Kidney epithelial cell (primary cell): ENCODE results near the gene ARHGAP1. TPM values are rescaled to one million over a fixed set of nuclear protein-coding genes. Genes with fewer than 3 reads are reported as not detected.

Experiments used
- DNase-seq: peaks from one replicate; pipeline ENCODE4 v3.0.0-alpha.2; 2010; ENCODE audit warnings: low read depth
- H3K27me3 ChIP-seq: 2 replicates; pipeline ENCODE4 v1.6.0; 2011; ENCODE audit warnings: low read length; ENCODE audit not compliant: control insufficient read depth, insufficient read depth
- H3K36me3 ChIP-seq: 2 replicates; pipeline ENCODE4 v1.5.1; 2011; ENCODE audit warnings: low read length; ENCODE audit not compliant: control insufficient read depth, insufficient read depth
- H3K4me3 ChIP-seq: 2 replicates; pipeline ENCODE4 v1.5.1; 2011; ENCODE audit warnings: low read depth, mild to moderate bottlenecking, control low read depth, low read length
- total RNA-seq: library from RNA; depleted of rRNA; stranded (reverse); fragments of >200 nt; gene quantifications from 2 replicates; pipeline ENCODE4 v1.2.3, GENCODE V29; 2015
- TF ChIP-seq, protein P1 (sequence below): IDR thresholded peaks from 2 replicates; pipeline ENCODE4 v1.5.1; 2011; ENCODE audit warnings: mild to moderate bottlenecking, moderate library complexity, low read length, control low read depth, inconsistent platforms; ENCODE audit not compliant: insufficient read depth, poor library complexity, severe bottlenecking

Gene ARHGAP1
- total RNA-seq, 1 donor from 2014 or later = 51.6 TPM

GRCh38 chr11:46741600-46742484, 41.4 kb upstream of the ARHGAP1 start:
- Histone ChIP-seq H3K27me3 (no peaks in the 10 kb centered on the region), H3K4me3 (no peak overlapping the region), H3K36me3 (no peaks in the 10 kb centered on the region)
- TF ChIP-seq, protein P1, sequence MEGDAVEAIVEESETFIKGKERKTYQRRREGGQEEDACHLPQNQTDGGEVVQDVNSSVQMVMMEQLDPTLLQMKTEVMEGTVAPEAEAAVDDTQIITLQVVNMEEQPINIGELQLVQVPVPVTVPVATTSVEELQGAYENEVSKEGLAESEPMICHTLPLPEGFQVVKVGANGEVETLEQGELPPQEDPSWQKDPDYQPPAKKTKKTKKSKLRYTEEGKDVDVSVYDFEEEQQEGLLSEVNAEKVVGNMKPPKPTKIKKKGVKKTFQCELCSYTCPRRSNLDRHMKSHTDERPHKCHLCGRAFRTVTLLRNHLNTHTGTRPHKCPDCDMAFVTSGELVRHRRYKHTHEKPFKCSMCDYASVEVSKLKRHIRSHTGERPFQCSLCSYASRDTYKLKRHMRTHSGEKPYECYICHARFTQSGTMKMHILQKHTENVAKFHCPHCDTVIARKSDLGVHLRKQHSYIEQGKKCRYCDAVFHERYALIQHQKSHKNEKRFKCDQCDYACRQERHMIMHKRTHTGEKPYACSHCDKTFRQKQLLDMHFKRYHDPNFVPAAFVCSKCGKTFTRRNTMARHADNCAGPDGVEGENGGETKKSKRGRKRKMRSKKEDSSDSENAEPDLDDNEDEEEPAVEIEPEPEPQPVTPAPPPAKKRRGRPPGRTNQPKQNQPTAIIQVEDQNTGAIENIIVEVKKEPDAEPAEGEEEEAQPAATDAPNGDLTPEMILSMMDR = no peak
- no peak for DNase-seq

DNA sequence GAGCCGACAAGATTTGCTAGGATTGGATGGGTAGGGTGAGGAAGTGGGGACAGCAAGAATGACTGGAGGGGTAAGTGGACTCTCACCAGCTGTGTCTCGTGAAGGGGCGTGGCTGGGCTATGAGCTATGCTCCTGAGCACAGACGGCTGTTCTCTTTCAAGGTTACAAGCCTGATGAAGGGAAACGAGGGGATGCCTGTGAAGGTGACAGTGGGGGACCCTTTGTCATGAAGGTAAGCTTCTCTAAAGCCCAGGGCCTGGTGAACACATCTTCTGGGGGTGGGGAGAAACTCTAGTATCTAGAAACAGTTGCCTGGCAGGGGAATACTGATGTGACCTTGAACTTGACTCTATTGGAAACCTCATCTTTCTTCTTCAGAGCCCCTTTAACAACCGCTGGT, 38.5 kb upstream of the ARHGAP1 start:
- Histone ChIP-seq H3K4me3 (no peak overlapping the region), H3K36me3 (no peaks in the 10 kb centered on the region), H3K27me3 (no peaks in the 10 kb centered on the region)
- DNase-seq = no peak
- TF ChIP-seq, protein P1 = no peak

- DNase-seq = no peak
- no peak overlapping the region for H3K4me3 ChIP-seq
- H3K27me3 ChIP-seq = no peaks in the 10 kb centered on the region
- no peaks in the 10 kb centered on the region for H3K36me3 ChIP-seq
- TF ChIP-seq, protein P1 = no peak
Observed at GRCh38 chr11:46737699-46738098, 37.3 kb upstream of the ARHGAP1 start.

DNA sequence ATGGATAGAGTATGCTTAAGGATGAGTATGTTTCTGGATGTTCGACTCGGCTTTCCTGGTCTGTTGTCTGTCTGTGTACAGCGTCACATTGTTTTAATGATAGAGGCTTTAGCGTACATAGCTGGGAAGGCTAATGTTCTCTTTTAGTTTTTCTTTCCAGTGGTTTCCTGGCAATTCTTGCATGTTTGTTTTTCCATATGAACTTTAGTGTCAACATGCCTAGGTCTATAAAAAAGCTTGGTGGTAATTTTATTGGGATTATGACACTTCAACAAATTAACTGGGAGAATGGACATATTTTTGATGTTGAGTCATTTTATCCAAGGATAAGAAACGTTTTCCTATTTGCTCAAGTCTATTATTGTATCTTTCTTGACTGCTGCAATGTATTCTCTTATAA, 36.2 kb upstream of the ARHGAP1 start:
- Histone ChIP-seq H3K4me3 (no peak overlapping the region), H3K36me3 (no peaks in the 10 kb centered on the region), H3K27me3 (no peaks in the 10 kb centered on the region)
- DNase-seq = no peak
- TF ChIP-seq, protein P1 = no peak

DNA sequence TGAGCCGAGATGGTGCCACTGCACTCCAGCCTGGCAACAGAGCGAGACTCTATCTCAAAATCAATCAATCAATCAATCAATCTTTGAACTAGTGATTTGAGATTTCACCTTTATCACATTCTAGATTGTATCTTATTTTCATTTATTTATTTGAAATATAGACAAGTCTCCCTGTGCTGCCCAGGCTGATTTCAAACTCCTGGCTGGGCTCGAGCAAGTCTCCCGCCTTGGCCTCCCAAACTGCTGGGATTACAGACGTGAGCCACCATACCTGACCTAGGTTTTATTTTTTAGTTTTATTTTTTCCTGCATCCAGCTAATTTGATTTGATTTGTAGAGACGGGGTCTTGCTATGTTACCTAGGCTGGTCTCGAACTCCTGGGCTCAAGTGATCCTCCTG, 35.7 kb upstream of the ARHGAP1 start:
- DNase-seq = no peak
- no peaks in the 10 kb centered on the region for H3K36me3 ChIP-seq
- H3K4me3 ChIP-seq = no peak overlapping the region
- TF ChIP-seq, protein P1 = no peak
- no peaks in the 10 kb centered on the region for H3K27me3 ChIP-seq

- TF ChIP-seq, protein P1 = no peak
- Histone ChIP-seq H3K27me3 (no peaks in the 10 kb centered on the region), H3K4me3 (no peak overlapping the region), H3K36me3 (no peaks in the 10 kb centered on the region)
- no peak for DNase-seq
Observed at GRCh38 chr11:46733234-46733633, 32.8 kb upstream of the ARHGAP1 start.
